ENCODE results near the gene ZBTB5. TPM values are rescaled to one million over a fixed set of nuclear protein-coding genes. Genes with fewer than 3 reads are reported as not detected.
A peak's percentile ranks its signal among the peaks of the same experiment; 100 is the strongest.

The ZBTB5 gene
- total RNA-seq, 1 experiment from 2014 or later = 9.1 TPM

DNA sequence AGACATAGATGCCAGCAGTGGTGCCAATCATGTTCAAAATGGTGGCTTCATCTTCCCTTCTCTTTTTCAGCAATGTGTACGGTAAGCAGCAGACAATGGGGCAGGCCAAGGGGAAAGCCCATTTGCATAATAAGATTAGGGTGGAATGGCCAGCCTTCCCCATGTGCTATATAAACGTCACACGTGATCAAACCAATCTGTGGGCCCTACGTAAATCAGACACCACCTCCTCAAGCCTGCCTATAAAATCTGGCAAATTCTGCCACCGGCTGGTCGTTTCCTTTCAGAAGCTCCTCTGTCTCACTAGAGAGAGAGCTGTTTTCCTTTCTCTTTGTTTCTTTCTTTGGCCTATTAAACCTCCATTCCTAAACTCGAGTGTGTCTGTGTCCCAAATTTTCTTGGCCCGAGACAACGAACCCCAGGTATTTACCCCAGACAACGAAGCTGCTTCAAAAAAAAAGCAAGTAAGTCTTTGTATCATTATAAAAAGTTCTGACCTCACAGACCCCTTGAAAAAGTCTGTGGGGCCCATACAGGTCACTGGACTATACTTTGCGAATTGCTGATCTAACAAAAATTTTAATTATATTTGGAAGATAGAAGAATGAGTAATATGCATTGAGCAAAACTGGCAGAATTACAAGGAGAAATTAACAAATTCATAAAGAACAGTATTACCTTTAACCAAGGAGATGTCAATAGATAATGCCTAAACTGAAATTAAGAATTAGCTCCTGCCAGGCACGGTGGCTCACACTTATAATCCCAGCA lies 15.2 kb downstream of the ZBTB5 start:
- no peak overlapping the region for H2BK5ac ChIP-seq (ENCODE audit: insufficient read length, low read length)
- H3K9ac ChIP-seq (ENCODE audit: extremely low read depth, insufficient read length, low read length) = no peak overlapping the region
- H3K27me3 ChIP-seq (ENCODE audit: insufficient read depth, low read length) = no peaks in the 10 kb centered on the region
- H2AK5ac ChIP-seq (ENCODE audit: insufficient read length, low read length) = no peak overlapping the region
- H3K18ac ChIP-seq (ENCODE audit: insufficient read length, low read depth, low read length) = no peak overlapping the region
- no peak overlapping the region for H3K23ac ChIP-seq (ENCODE audit: insufficient read length, low read depth, low read length)
- no peak overlapping the region for H3K27ac ChIP-seq (ENCODE audit: insufficient read length, low read depth, low read length)
- H3T11ph ChIP-seq (ENCODE audit: low read length) = no peak overlapping the region
- no peak overlapping the region for H3K4ac ChIP-seq (ENCODE audit: low read depth, low read length)
- Mint-ChIP-seq H3K4me3 (no peak overlapping the region), H3K27ac (peak overlapping the region; percentile 16 to 92 (median 42); a peak in 4 of 7 replicates), H3K27me3 (ENCODE audit: low read depth) (no peaks in the 10 kb centered on the region; the same call in 1 of the 2 replicates), H3K9me3 (peaks cover 0 to 2% of the 10 kb centered on the region in 2 experiments; a peak in 1 of 5 replicates), H3K36me3 (ENCODE audit: insufficient read depth in 1 of 3, low read depth in 3 of 3) (peaks cover 12 to 21% (median 16%) of the 10 kb centered on the region in 3 experiments; a peak in 6 of 7 replicates), H3K4me1 (peaks cover 12 to 28% of the 10 kb centered on the region in 2 experiments)
- no peak overlapping the region for H2BK120ac ChIP-seq (ENCODE audit: low read depth, low read length, poor library complexity, severe bottlenecking)
- H3K14ac ChIP-seq (ENCODE audit: insufficient read depth, low read length) = no peak overlapping the region
- no peak overlapping the region for H2BK15ac ChIP-seq (ENCODE audit: low read depth, low read length)
- no peak overlapping the region for H4K91ac ChIP-seq (ENCODE audit: insufficient read length, low read depth, low read length)
- no peak overlapping the region for H2AFZ ChIP-seq (ENCODE audit: low read length)
- H3K79me2 ChIP-seq (ENCODE audit: insufficient read depth, low read length) = peaks cover 11% of the 10 kb centered on the region
- H4K20me1 ChIP-seq (ENCODE audit: control insufficient read depth, insufficient read depth, insufficient read length) = no peaks in the 10 kb centered on the region
- H4K5ac ChIP-seq (ENCODE audit: insufficient read length, low read depth, low read length) = no peak overlapping the region
- peaks cover 16% of the 10 kb centered on the region for H3K79me1 ChIP-seq (ENCODE audit: insufficient read depth, low read depth, low read length, poor library complexity, severe bottlenecking)
- no peak overlapping the region for H3K4me2 ChIP-seq (ENCODE audit: insufficient read depth, insufficient read length, low read length)
- no peak overlapping the region for H2BK20ac ChIP-seq (ENCODE audit: low read depth, low read length, poor library complexity, severe bottlenecking)
- H3K9me3 ChIP-seq (ENCODE audit: control insufficient read depth, low read depth, low read length) = no peaks in the 10 kb centered on the region
- H2BK12ac ChIP-seq (ENCODE audit: insufficient read length, low read depth, low read length) = no peak overlapping the region
- no peak overlapping the region for H4K8ac ChIP-seq (replicated peaks; ENCODE audit: insufficient read length, low read depth, low read length)
- no peak for DNase-seq
- no peaks in the 10 kb centered on the region for H3K4me1 ChIP-seq (ENCODE audit: insufficient read depth, low read length)
- H3K23me2 ChIP-seq (ENCODE audit: insufficient read length, low read depth, low read length, poor library complexity, severe bottlenecking) = no peaks in the 10 kb centered on the region
- H3K56ac ChIP-seq (ENCODE audit: insufficient read length, low read depth, low read length) = no peak overlapping the region
- no CpG with 5 or more reads among the region's 12 CpGs for WGBS (ENCODE audit: extremely low coverage, insufficient read length, low lambda C conversion rate)
- TF ChIP-seq, protein P1, sequence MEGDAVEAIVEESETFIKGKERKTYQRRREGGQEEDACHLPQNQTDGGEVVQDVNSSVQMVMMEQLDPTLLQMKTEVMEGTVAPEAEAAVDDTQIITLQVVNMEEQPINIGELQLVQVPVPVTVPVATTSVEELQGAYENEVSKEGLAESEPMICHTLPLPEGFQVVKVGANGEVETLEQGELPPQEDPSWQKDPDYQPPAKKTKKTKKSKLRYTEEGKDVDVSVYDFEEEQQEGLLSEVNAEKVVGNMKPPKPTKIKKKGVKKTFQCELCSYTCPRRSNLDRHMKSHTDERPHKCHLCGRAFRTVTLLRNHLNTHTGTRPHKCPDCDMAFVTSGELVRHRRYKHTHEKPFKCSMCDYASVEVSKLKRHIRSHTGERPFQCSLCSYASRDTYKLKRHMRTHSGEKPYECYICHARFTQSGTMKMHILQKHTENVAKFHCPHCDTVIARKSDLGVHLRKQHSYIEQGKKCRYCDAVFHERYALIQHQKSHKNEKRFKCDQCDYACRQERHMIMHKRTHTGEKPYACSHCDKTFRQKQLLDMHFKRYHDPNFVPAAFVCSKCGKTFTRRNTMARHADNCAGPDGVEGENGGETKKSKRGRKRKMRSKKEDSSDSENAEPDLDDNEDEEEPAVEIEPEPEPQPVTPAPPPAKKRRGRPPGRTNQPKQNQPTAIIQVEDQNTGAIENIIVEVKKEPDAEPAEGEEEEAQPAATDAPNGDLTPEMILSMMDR (conservative IDR thresholded peaks at IDR 0.05) = no peak

Data from H9 (cell line).